Osteocyte (in vitro differentiated cells): ENCODE results near the gene GADD45GIP1. TPM values are rescaled to one million over a fixed set of nuclear protein-coding genes. Genes with fewer than 3 reads are reported as not detected.
"Not testable (repeated sequence)": the region's sequence is repeated elsewhere in the genome, so short reads cannot be mapped to it uniquely, and the experiment has no call there.

ENCODE experiments used
- DNase-seq: peaks from one replicate; pipeline ENCODE4 v3.0.0; 2021; ENCODE audit warnings: mixed read lengths; ENCODE audit not compliant: unreplicated experiment; ENCODE audit errors: extremely low spot score
- H3K27ac Mint-ChIP-seq: one replicate; pipeline ENCODE4 v1.8.0; 2021; ENCODE audit warnings: mild to moderate bottlenecking, mixed read lengths; ENCODE audit not compliant: unreplicated experiment
- H3K27me3 Mint-ChIP-seq: one replicate; pipeline ENCODE4 v1.8.0; 2021; ENCODE audit warnings: mixed read lengths; ENCODE audit not compliant: unreplicated experiment
- H3K36me3 Mint-ChIP-seq: one replicate; pipeline ENCODE4 v1.8.0; 2021; ENCODE audit warnings: mixed read lengths; ENCODE audit not compliant: unreplicated experiment
- H3K4me1 Mint-ChIP-seq: one replicate; pipeline ENCODE4 v1.8.0; 2021; ENCODE audit warnings: mixed read lengths; ENCODE audit not compliant: unreplicated experiment
- H3K4me3 Mint-ChIP-seq: one replicate; pipeline ENCODE4 v1.8.0; 2021; ENCODE audit warnings: mild to moderate bottlenecking, moderate library complexity, mixed read lengths; ENCODE audit not compliant: unreplicated experiment
- H3K9me3 Mint-ChIP-seq: one replicate; pipeline ENCODE4 v1.8.0; 2021; ENCODE audit warnings: mixed read lengths; ENCODE audit not compliant: unreplicated experiment
- total RNA-seq: library from RNA; stranded (reverse); gene quantifications from 2 replicates; pipeline ENCODE4 v1.2.1, GENCODE V29; 2021
- TF ChIP-seq, protein P1 (sequence below): fragments of 200-600 bp; sonication (generic); IDR thresholded peaks from 2 replicates; pipeline ENCODE4 v1.5.0; 2021; ENCODE audit warnings: antibody characterized with exemption, mild to moderate bottlenecking, moderate library complexity

GADD45GIP1 gene
- total RNA-seq, 1 donor from 2014 or later, result 24.0 TPM

DNA sequence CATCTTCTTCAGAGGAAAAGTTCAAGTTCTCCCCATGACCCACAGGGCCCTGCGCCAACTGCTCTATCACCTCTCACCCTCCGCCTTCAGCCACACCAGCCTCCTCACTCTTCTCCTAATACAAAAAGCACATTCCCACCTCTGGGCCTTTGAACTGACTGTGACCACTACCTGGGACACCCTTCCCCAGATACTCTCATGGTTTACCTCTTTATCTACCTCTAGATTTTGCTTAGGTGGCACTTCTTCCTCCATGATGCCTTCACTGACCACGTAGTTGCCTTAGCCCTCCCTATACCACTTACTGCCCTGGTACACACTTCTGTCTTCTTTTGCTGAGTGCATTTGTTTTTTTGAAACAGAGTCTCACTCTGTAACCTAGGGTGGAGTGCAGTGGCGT, 34.1 kb downstream of the GADD45GIP1 start:
- H3K4me3 Mint-ChIP-seq, result no peak overlapping the region
- TF ChIP-seq, protein P1, sequence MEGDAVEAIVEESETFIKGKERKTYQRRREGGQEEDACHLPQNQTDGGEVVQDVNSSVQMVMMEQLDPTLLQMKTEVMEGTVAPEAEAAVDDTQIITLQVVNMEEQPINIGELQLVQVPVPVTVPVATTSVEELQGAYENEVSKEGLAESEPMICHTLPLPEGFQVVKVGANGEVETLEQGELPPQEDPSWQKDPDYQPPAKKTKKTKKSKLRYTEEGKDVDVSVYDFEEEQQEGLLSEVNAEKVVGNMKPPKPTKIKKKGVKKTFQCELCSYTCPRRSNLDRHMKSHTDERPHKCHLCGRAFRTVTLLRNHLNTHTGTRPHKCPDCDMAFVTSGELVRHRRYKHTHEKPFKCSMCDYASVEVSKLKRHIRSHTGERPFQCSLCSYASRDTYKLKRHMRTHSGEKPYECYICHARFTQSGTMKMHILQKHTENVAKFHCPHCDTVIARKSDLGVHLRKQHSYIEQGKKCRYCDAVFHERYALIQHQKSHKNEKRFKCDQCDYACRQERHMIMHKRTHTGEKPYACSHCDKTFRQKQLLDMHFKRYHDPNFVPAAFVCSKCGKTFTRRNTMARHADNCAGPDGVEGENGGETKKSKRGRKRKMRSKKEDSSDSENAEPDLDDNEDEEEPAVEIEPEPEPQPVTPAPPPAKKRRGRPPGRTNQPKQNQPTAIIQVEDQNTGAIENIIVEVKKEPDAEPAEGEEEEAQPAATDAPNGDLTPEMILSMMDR, result no peak
- H3K36me3 Mint-ChIP-seq, result peaks cover 24% of the 10 kb centered on the region
- no peaks in the 10 kb centered on the region for H3K9me3 Mint-ChIP-seq
- no peaks in the 10 kb centered on the region for H3K27me3 Mint-ChIP-seq
- DNase-seq, result no peak
- H3K27ac Mint-ChIP-seq, result no peak overlapping the region
- H3K4me1 Mint-ChIP-seq, result peaks cover 8% of the 10 kb centered on the region

DNA sequence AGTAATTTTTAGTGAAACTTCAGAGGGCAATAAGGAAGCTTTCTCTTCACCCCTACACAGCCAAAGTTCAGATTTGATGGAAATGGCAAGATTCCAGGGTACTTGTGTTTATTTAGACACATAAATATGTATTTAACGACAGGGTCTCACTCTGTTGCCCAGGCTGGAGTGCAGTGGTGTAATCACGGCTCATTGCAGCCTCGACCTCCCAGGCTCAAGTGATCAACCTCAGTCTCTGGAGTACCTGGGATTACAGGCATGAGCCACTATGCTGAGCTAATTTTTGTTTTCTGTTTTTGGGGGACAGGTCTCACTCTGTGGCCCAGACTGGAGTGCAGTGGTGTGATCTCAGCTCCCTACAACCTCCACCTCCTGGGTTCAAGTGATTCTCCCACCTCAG, 36.0 kb downstream of the GADD45GIP1 start:
- H3K4me3 Mint-ChIP-seq, result no peak overlapping the region
- no peak overlapping the region for H3K27ac Mint-ChIP-seq
- H3K36me3 Mint-ChIP-seq, result peaks cover 18% of the 10 kb centered on the region
- H3K9me3 Mint-ChIP-seq, result no peaks in the 10 kb centered on the region
- TF ChIP-seq, protein P1, result no peak
- peaks cover 8% of the 10 kb centered on the region for H3K4me1 Mint-ChIP-seq
- H3K27me3 Mint-ChIP-seq, result no peaks in the 10 kb centered on the region
- DNase-seq, result no peak

- Mint-ChIP-seq H3K9me3 (no peaks in the 10 kb centered on the region), H3K27me3 (peaks cover 6% of the 10 kb centered on the region), H3K4me3 (no peak overlapping the region), H3K27ac (no peak overlapping the region), H3K4me1 (peaks cover 8% of the 10 kb centered on the region), H3K36me3 (peaks cover 5% of the 10 kb centered on the region)
- TF ChIP-seq, protein P1, result no peak
- no peak for DNase-seq
These were observed 38.8 kb downstream of the GADD45GIP1 start for GRCh38 chr19:12918253-12918652.

GRCh38 chr19:12915860-12916259, 41.2 kb downstream of the GADD45GIP1 start:
- not testable (repeated sequence) for DNase-seq

DNA sequence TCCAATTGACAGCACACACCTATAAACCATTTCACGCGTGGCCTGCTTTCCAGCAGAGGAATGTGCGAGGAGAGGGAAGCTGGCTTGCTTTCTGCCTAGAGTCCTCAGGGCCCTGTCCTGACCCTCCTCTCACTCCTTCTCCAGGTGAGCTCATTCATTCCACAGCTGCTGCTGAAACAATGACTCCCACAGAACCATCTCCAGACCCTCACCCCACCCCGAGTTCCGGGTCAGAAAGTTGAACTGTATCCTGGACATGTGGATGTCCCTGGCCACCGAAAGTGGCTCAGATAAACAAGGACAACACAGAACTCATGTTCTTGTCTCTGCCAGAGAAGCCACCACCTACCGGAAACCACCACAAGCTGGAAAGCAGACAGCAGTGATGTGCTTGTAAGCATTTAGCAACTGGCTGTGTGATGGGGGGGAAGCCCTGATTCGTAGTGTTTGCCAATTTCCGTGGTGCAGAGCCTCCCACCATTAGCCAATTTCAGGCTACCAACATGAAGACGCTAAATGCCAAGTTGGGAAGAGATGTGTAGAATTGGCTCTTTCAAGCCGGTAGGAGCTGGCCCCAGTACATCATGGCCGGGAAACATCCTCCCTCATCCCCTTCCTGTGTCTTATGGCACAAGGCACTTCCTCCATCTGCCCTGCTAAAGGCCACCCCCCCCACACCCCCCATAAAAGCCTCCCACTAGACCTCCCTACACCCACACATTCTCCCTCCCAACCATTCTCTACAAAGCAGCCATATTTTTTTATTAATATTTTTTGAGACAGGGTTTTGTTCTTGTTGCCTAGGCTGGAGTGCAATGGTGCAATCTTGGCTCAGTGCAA, 43.0 kb downstream of the GADD45GIP1 start:
- Mint-ChIP-seq H3K27ac (no peak overlapping the region), H3K36me3 (no peaks in the 10 kb centered on the region), H3K4me1 (peaks cover 8% of the 10 kb centered on the region), H3K27me3 (peaks cover 12% of the 10 kb centered on the region), H3K9me3 (no peaks in the 10 kb centered on the region), H3K4me3 (no peak overlapping the region)
- DNase-seq, result no peak
- TF ChIP-seq, protein P1, result no peak

More at GRCh38 chr19:12915860-12916259, 41.2 kb downstream of the GADD45GIP1 start:
- not testable (repeated sequence) for H3K36me3 Mint-ChIP-seq, H3K9me3 Mint-ChIP-seq, H3K4me3 Mint-ChIP-seq, H3K27ac Mint-ChIP-seq
- peaks cover 12% of the 10 kb centered on the region for H3K27me3 Mint-ChIP-seq
- peaks cover 13% of the 10 kb centered on the region for H3K4me1 Mint-ChIP-seq
